Measurements from ENCODE around the gene ENTPD3.

The ENTPD3 gene

DNA sequence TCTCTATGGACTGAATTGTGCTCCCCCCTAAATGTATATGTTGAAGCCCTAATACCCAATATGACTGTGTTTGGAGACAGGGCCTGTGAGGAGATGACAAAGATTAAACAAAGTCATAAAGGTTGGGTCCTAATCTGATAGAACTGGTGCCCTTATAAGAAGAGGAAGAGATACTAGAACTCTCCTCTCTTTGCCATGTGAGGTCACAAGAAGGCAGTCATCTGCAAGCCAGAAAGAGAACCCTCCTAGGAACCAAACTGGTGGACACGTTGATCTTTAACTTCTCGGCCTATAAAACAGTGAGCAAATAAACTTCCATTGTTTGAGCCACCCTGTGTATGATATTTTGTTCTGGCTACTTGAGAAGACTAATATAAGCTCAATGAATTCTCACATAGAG lies 31.6 kb upstream of the ENTPD3 start:
- no peak overlapping the region for H3K4me3 ChIP-seq
- H3K27ac ChIP-seq, result no peak overlapping the region
- DNase-seq, result no peak

DNA sequence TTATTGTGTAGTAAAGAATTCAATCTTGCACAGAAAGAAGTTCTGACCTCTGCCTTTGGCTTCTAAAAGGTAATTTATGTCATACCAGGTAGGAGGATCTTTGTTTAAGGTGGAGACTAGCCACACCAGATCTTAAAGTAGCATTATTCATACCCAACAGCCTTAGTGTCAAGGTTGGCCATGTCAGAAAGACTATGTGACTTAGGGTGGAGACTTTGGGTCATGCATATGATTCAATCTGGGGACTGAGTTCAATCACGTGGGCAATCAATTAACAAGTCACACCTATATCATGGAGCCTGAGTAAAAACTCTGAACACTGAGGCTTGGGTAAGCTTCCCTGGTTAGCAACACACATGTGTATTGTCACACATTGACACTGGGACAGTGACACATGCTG lies 28.5 kb upstream of the ENTPD3 start:
- H3K4me3 ChIP-seq, result no peak overlapping the region
- DNase-seq, result no peak
- TF ChIP-seq, protein P1, sequence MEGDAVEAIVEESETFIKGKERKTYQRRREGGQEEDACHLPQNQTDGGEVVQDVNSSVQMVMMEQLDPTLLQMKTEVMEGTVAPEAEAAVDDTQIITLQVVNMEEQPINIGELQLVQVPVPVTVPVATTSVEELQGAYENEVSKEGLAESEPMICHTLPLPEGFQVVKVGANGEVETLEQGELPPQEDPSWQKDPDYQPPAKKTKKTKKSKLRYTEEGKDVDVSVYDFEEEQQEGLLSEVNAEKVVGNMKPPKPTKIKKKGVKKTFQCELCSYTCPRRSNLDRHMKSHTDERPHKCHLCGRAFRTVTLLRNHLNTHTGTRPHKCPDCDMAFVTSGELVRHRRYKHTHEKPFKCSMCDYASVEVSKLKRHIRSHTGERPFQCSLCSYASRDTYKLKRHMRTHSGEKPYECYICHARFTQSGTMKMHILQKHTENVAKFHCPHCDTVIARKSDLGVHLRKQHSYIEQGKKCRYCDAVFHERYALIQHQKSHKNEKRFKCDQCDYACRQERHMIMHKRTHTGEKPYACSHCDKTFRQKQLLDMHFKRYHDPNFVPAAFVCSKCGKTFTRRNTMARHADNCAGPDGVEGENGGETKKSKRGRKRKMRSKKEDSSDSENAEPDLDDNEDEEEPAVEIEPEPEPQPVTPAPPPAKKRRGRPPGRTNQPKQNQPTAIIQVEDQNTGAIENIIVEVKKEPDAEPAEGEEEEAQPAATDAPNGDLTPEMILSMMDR (IDR thresholded peaks at IDR 0.05), result no peak
- no peaks in the 10 kb centered on the region for H3K27me3 ChIP-seq
- H3K27ac ChIP-seq, result no peak overlapping the region
- no peaks in the 10 kb centered on the region for H3K9me3 ChIP-seq
- no peaks in the 10 kb centered on the region for H3K4me1 ChIP-seq
- intact Hi-C loops (cut with DNase I; ENCODE audit: low total_unique reads), result no loop called here
- no peaks in the 10 kb centered on the region for H3K36me3 ChIP-seq

More for the DNA sequence above, 31.6 kb upstream of the ENTPD3 start:
- TF ChIP-seq, protein P1 (IDR thresholded peaks at IDR 0.05), result no peak
- no peaks in the 10 kb centered on the region for H3K27me3 ChIP-seq
- H3K36me3 ChIP-seq, result no peaks in the 10 kb centered on the region
- intact Hi-C loops (cut with DNase I; ENCODE audit: low total_unique reads), result no loop called here
- H3K4me1 ChIP-seq, result no peaks in the 10 kb centered on the region
- no peaks in the 10 kb centered on the region for H3K9me3 ChIP-seq

DNA sequence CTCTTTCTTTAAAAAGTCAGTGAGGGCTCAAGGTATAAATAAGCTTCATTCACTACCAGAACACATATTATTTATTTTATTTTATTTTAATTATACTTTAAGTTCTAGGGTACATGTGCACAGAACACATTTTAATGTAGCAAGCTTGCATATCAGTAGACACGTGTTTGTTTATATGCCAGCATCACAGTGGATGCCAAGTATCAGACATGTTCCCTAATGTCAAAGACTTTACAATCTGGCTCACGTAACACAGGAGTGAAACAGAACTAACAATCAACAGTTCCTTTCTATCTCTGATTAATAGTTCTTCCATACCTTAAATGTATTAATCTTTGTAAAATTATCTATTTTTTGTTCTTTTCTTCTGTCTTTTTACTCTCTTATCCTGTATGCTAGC lies 23.3 kb upstream of the ENTPD3 start:
- no peak for DNase-seq
- no peaks in the 10 kb centered on the region for H3K27me3 ChIP-seq
- H3K4me3 ChIP-seq, result no peak overlapping the region
- H3K27ac ChIP-seq, result no peak overlapping the region
- TF ChIP-seq, protein P1 (IDR thresholded peaks at IDR 0.05), result no peak
- intact Hi-C loops (cut with DNase I; ENCODE audit: low total_unique reads), result no loop called here
- no peaks in the 10 kb centered on the region for H3K9me3 ChIP-seq
- H3K36me3 ChIP-seq, result no peaks in the 10 kb centered on the region
- H3K4me1 ChIP-seq, result no peaks in the 10 kb centered on the region

DNA sequence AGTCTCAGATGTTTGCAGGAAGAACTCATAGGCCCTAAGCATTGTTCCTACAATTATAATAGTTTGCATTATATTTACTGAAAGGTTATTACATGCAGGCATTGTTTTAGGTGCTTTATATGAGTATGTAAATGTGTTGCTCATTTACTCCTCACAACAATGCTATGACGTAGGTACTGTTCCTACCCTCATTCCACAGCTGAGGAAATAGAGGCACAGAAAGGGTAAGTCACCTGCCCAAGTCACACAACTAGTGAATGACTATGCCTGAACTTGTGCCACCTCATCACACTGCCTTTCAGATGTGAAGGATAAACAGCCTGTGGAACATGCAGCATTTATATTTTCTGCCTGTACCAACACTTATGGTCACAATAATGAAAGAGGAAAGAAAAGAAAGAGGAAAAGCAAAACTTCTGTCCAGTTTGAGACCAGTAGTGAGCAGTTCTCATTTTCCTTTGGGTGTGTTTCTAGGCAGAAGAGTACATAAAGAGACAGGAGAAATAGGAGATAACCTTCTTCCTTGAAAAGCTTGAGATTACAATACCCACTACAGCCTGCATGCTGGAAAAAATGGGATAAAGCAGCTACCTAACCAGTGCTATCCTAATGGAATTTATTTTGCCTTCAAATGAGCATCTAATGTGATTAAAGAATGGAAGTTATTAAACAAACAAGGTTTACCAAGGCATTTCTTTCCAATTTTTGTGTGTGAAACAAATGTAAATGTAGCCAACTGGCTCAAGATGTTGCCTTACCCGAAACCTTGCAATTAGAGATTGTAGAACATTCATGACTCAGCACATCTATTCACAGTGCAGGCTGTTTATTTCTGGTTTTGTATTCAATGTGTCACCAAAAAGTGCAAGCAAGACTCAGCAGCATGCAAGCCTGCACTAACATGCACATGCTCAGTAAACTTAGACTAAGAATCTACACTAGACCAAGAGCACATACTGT lies 20.5 kb upstream of the ENTPD3 start:
- Histone ChIP-seq H3K4me1 (no peaks in the 10 kb centered on the region), H3K27me3 (no peaks in the 10 kb centered on the region), H3K4me3 (no peak overlapping the region), H3K27ac (no peak overlapping the region), H3K9me3 (no peaks in the 10 kb centered on the region), H3K36me3 (no peaks in the 10 kb centered on the region)
- DNase-seq, result no peak
- intact Hi-C loops (cut with DNase I; ENCODE audit: low total_unique reads), result no loop called here
- TF ChIP-seq, protein P1 (IDR thresholded peaks at IDR 0.05), result no peak

DNA sequence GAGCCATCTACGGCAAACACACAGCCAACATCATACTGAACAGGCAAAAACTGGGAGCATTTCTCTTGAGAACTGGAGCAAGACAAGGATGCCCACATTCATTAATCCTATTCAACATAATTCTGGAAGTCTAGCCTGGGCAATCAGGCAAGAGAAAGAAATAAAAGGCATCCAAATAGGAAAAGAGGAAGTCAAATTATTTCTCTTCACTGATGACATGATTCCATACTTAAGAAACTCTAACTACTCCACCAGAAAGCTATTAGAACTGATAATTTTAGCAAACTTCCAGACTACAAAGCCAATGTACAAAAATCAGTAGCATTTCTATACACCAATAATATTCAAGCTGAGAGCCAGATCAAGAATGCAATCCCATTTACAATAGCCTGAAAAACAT lies 17.3 kb upstream of the ENTPD3 start:
- intact Hi-C loops (cut with DNase I; ENCODE audit: low total_unique reads), result no loop called here
- no peak overlapping the region for H3K4me3 ChIP-seq
- H3K4me1 ChIP-seq, result no peaks in the 10 kb centered on the region
- no peaks in the 10 kb centered on the region for H3K36me3 ChIP-seq
- TF ChIP-seq, protein P1 (IDR thresholded peaks at IDR 0.05), result no peak
- DNase-seq, result no peak
- no peak overlapping the region for H3K27ac ChIP-seq
- H3K27me3 ChIP-seq, result no peaks in the 10 kb centered on the region
- no peaks in the 10 kb centered on the region for H3K9me3 ChIP-seq
